Body of pancreas (tissue), 4 donors: ENCODE measurements around the gene DCAF16.

Experiments
- CTCF ChIP-seq, 7 experiments: fragments of 450-650 bp in 4 of 7; fragments of 200-600 bp in 3 of 7; sonication (generic) in 3 of 7; IDR thresholded peaks; one replicate each; pipeline ENCODE4 v1.5.1; 2016 to 2019; ENCODE audit warnings: antibody characterized with exemption in 7 of 7
- POLR2A ChIP-seq, 3 donors: fragments of 450-650 bp; IDR thresholded peaks; one replicate each; pipeline ENCODE4 v1.6.1; 2016; ENCODE audit warnings: antibody characterized with exemption in 3 of 3, mild to moderate bottlenecking in 2 of 3

- TF ChIP-seq POLR2A (IDR thresholded peaks at IDR 0.05) (no peak), CTCF (IDR thresholded peaks at IDR 0.05) (no peak)
Measured at GRCh38 chr4:17766826-17767458, 43.6 kb downstream of the DCAF16 start.
